ENCODE results near the gene RSAD2. TPM values are rescaled to one million over a fixed set of nuclear protein-coding genes. Genes with fewer than 3 reads are reported as not detected.
A peak's percentile ranks its signal among the peaks of the same experiment; 100 is the strongest.

The RSAD2 gene
- total RNA-seq, 1 donor from 2014 or later = 9.5 TPM

DNA sequence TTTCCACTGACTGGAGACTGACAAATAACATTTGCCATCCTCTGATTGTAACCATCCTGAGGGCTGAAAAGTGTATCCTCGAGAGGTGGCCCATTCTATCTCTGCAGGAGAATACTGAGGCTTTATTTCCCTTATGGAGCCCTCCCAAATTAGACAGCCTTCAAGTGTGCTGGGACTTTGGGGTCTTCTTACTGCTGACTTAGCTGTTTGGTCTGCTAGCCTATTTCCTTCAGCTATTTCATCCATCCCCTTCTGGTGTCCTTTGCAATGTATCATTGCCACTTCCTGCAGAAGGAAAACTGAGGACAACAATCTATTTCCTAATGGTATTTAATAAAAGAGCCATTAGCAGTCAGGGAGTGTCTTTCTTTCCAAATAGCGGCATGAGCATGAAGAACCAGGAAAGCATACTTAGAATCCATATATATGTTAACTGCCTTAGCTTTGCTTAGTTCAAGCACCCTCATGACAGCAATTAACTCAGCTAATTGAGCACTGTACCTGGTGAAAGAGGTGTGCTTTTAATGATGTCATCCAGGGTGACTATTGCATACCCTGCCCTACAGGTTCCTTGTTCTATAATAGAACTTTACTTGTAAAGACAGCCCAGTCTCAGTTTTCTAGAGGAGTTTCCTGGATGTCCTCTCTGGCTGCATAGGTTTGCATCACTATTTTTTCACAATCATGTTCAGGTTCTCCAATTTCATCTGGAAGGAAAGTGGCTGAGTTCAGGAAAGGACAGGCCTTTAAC lies 35.9 kb upstream of the RSAD2 start:
- H3K27ac Mint-ChIP-seq (ENCODE audit: unreplicated experiment) = no peak overlapping the region
- TF ChIP-seq, protein P1, sequence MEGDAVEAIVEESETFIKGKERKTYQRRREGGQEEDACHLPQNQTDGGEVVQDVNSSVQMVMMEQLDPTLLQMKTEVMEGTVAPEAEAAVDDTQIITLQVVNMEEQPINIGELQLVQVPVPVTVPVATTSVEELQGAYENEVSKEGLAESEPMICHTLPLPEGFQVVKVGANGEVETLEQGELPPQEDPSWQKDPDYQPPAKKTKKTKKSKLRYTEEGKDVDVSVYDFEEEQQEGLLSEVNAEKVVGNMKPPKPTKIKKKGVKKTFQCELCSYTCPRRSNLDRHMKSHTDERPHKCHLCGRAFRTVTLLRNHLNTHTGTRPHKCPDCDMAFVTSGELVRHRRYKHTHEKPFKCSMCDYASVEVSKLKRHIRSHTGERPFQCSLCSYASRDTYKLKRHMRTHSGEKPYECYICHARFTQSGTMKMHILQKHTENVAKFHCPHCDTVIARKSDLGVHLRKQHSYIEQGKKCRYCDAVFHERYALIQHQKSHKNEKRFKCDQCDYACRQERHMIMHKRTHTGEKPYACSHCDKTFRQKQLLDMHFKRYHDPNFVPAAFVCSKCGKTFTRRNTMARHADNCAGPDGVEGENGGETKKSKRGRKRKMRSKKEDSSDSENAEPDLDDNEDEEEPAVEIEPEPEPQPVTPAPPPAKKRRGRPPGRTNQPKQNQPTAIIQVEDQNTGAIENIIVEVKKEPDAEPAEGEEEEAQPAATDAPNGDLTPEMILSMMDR (IDR thresholded peaks at IDR 0.05; ENCODE audit: insufficient read depth, low read depth, low read length) = no peak
- no peak for TF ChIP-seq EZH2 (IDR thresholded peaks at IDR 0.05; ENCODE audit: insufficient read depth, low read length)
- H3K27ac ChIP-seq (ENCODE audit: low read depth, low read length) = no peak overlapping the region
- H4K20me1 ChIP-seq (ENCODE audit: insufficient read depth, low read length) = no peaks in the 10 kb centered on the region
- H3K9me3 ChIP-seq (ENCODE audit: insufficient read depth, low read depth, low read length) = peaks cover 22% of the 10 kb centered on the region
- H3K4me1 ChIP-seq (ENCODE audit: insufficient read depth, low read length) = no peaks in the 10 kb centered on the region
- H3K4me3 Mint-ChIP-seq (ENCODE audit: unreplicated experiment) = no peak overlapping the region
- peaks cover 40% of the 10 kb centered on the region for H3K9me3 Mint-ChIP-seq (ENCODE audit: unreplicated experiment)
- no peak for FAIRE-seq
- peaks cover 2% of the 10 kb centered on the region for H3K27me3 Mint-ChIP-seq (ENCODE audit: low read depth, unreplicated experiment)
- no peak for DNase-seq (ENCODE audit: low read depth)
- H3K4me1 Mint-ChIP-seq (ENCODE audit: low read depth, unreplicated experiment) = no peaks in the 10 kb centered on the region
- H3K27me3 ChIP-seq (ENCODE audit: insufficient read depth, low read length) = no peaks in the 10 kb centered on the region
- no peak overlapping the region for H3K4me3 ChIP-seq (ENCODE audit: insufficient read depth, low read depth, low read length)
- peaks cover 27% of the 10 kb centered on the region for H3K36me3 Mint-ChIP-seq (ENCODE audit: low read depth, unreplicated experiment)
- H3K4me2 ChIP-seq (ENCODE audit: low read length) = no peak overlapping the region
- H3K36me3 ChIP-seq (ENCODE audit: insufficient read depth, low read length) = no peaks in the 10 kb centered on the region
- no peak overlapping the region for H3K9ac ChIP-seq (ENCODE audit: low read length)
- H3K79me2 ChIP-seq (ENCODE audit: insufficient read depth, low read length) = no peaks in the 10 kb centered on the region
- no peak overlapping the region for H2AFZ ChIP-seq (ENCODE audit: low read depth, low read length)

DNA sequence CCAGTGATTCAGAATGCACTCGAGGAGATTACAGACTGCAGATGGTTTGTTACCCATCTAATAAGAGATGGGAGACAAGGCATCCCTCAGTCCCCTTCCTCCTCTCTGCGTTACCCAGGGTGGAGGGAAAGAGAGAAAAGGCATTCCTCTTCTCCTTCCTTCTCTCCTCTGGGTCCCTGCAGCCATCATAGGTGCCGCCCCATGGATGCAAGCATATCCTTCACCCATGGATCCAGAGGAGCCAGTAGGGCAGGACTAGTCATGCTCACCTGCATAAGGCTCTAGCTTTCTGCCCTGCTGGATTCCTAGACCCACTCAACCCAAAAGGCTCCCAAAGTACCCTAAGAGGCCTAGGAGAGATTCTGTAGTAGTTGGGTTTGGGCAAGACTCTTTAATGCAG lies 32.3 kb upstream of the RSAD2 start:
- Histone ChIP-seq H3K9me3 (ENCODE audit: insufficient read depth, low read depth, low read length) (peaks cover 27% of the 10 kb centered on the region), H3K36me3 (ENCODE audit: insufficient read depth, low read length) (no peaks in the 10 kb centered on the region), H3K79me2 (ENCODE audit: insufficient read depth, low read length) (no peaks in the 10 kb centered on the region), H4K20me1 (ENCODE audit: insufficient read depth, low read length) (no peaks in the 10 kb centered on the region), H3K4me3 (ENCODE audit: insufficient read depth, low read depth, low read length) (no peak overlapping the region), H3K27me3 (ENCODE audit: insufficient read depth, low read length) (no peaks in the 10 kb centered on the region), H3K4me2 (ENCODE audit: low read length) (no peak overlapping the region), H3K27ac (ENCODE audit: low read depth, low read length) (no peak overlapping the region), H2AFZ (ENCODE audit: low read depth, low read length) (no peak overlapping the region), H3K9ac (ENCODE audit: low read length) (no peak overlapping the region), H3K4me1 (ENCODE audit: insufficient read depth, low read length) (no peaks in the 10 kb centered on the region)
- DNase-seq (ENCODE audit: low read depth) (peak; percentile 18), FAIRE-seq (no peak)
- Mint-ChIP-seq H3K9me3 (ENCODE audit: unreplicated experiment) (peaks cover 44% of the 10 kb centered on the region), H3K27me3 (ENCODE audit: low read depth, unreplicated experiment) (peaks cover 2% of the 10 kb centered on the region), H3K36me3 (ENCODE audit: low read depth, unreplicated experiment) (peaks cover 48% of the 10 kb centered on the region), H3K27ac (ENCODE audit: unreplicated experiment) (no peak overlapping the region), H3K4me3 (ENCODE audit: unreplicated experiment) (no peak overlapping the region), H3K4me1 (ENCODE audit: low read depth, unreplicated experiment) (no peaks in the 10 kb centered on the region)
- TF ChIP-seq EZH2 (IDR thresholded peaks at IDR 0.05; ENCODE audit: insufficient read depth, low read length) = no peak
- TF ChIP-seq, protein P1 (IDR thresholded peaks at IDR 0.05; ENCODE audit: insufficient read depth, low read depth, low read length) = no peak

DNA sequence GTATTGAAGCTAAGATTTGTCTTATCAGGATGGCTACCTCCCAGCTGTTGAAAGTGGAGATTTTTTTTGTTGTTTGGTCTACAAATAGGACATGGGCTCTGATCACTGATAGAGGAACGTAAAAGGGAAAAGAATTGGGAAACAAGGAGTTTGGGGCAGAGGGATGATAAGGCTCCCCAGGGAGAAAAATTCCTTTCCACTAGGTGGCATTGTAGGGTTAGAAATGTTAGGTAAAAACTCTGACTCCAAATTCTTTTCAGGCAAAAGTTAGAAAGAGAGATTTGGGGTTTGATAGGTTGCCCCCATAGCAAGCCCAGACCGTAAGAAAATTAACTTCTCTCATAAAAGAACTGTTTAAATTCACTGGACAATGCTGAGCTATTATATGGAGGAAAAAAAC lies 31.7 kb upstream of the RSAD2 start:
- peaks cover 27% of the 10 kb centered on the region for H3K9me3 ChIP-seq (ENCODE audit: insufficient read depth, low read depth, low read length)
- no peaks in the 10 kb centered on the region for H3K27me3 ChIP-seq (ENCODE audit: insufficient read depth, low read length)
- H3K4me3 ChIP-seq (ENCODE audit: insufficient read depth, low read depth, low read length) = no peak overlapping the region
- no peaks in the 10 kb centered on the region for H3K79me2 ChIP-seq (ENCODE audit: insufficient read depth, low read length)
- no peak for DNase-seq (ENCODE audit: low read depth)
- Mint-ChIP-seq H3K4me1 (ENCODE audit: low read depth, unreplicated experiment) (no peaks in the 10 kb centered on the region), H3K27ac (ENCODE audit: unreplicated experiment) (no peak overlapping the region), H3K4me3 (ENCODE audit: unreplicated experiment) (no peak overlapping the region), H3K27me3 (ENCODE audit: low read depth, unreplicated experiment) (peaks cover 2% of the 10 kb centered on the region), H3K36me3 (ENCODE audit: low read depth, unreplicated experiment) (peaks cover 52% of the 10 kb centered on the region), H3K9me3 (ENCODE audit: unreplicated experiment) (peaks cover 44% of the 10 kb centered on the region)
- H3K36me3 ChIP-seq (ENCODE audit: insufficient read depth, low read length) = no peaks in the 10 kb centered on the region
- no peak overlapping the region for H3K27ac ChIP-seq (ENCODE audit: low read depth, low read length)
- no peak overlapping the region for H2AFZ ChIP-seq (ENCODE audit: low read depth, low read length)
- H4K20me1 ChIP-seq (ENCODE audit: insufficient read depth, low read length) = no peaks in the 10 kb centered on the region
- H3K9ac ChIP-seq (ENCODE audit: low read length) = no peak overlapping the region
- H3K4me2 ChIP-seq (ENCODE audit: low read length) = no peak overlapping the region
- FAIRE-seq = no peak
- H3K4me1 ChIP-seq (ENCODE audit: insufficient read depth, low read length) = no peaks in the 10 kb centered on the region
- no peak for TF ChIP-seq EZH2 (IDR thresholded peaks at IDR 0.05; ENCODE audit: insufficient read depth, low read length)
- TF ChIP-seq, protein P1 (IDR thresholded peaks at IDR 0.05; ENCODE audit: insufficient read depth, low read depth, low read length) = no peak

All from astrocyte (in vitro differentiated cells and primary cell).